K562 (cell line): ENCODE data around the gene ERCC1. TPM values are rescaled to one million over a fixed set of nuclear protein-coding genes. Genes with fewer than 3 reads are reported as not detected.
A peak's percentile ranks its signal among the peaks of the same experiment; 100 is the strongest.

Source experiments
- ATAC-seq: fragments of 200-7000 bp; cut with Tn5 transposase; 3 replicates; pipeline ENCODE4 v1.9.1; 2020; ENCODE audit warnings: moderate library complexity
- BruUV-seq: library from RNA; stranded (reverse); fragments of 400-500 nt; replicated peaks from 2 replicates; lab custom pipeline; 2021; lab: Mats Ljungman, UMichigan
- CTCF ChIA-PET: fragments of 300-600 bp; formaldehyde crosslinking; extraction: SDS; loops from one replicate; lab custom pipeline; 2021; ENCODE audit warnings: low intra/inter-chr PET ratio; lab: Yijun Ruan, JAX
- POLR2A ChIA-PET: fragments of 300-600, 350-650 bp; sonication (Branson Sonifier 250); formaldehyde crosslinking; extraction: SDS; loops from one replicate; lab custom pipeline; 2021; ENCODE audit warnings: antibody characterized with exemption, inconsistent platforms; lab: Yijun Ruan, JAX
- DNase-seq, 4 experiments: peaks; one replicate each; pipeline versions ENCODE4 v3.0.0 to v3.0.0-alpha.2; 2011 to 2018; ENCODE audit warnings: low spot score in 3 of 4, mixed read lengths in 3 of 4; ENCODE audit errors: extremely low read depth in 1 of 4
- FAIRE-seq: peaks from 2 replicates; lab custom pipeline; 2011; peaks lifted over from hg19 to GRCh38; lab: Jason Lieb, UNC
- H2AFZ ChIP-seq: 2 replicates; pipeline ENCODE4 v1.6.0; 2011; ENCODE audit warnings: low read depth, low read length, control low read depth, inconsistent platforms
- H3K27ac ChIP-seq: fragments of 200-600 bp; 3 replicates; pipeline ENCODE4 v1.8.0; 2011; ENCODE audit warnings: low read depth, mild to moderate bottlenecking, control low read depth, inconsistent platforms, low read length, moderate library complexity, mixed read lengths; ENCODE audit errors: extremely low read depth
- H3K27me3 ChIP-seq, 2 experiments: fragments of 300-600 bp in 1 of 2; 2 replicates in 1 of 2; 3 replicates in 1 of 2; pipeline versions ENCODE4 v1.6.0 to v1.8.0; 2011; ENCODE audit warnings: inconsistent platforms in 2 of 2, low read length in 2 of 2, mild to moderate bottlenecking in 1 of 2, mixed read lengths in 1 of 2, moderate library complexity in 1 of 2; ENCODE audit not compliant: control insufficient read depth in 2 of 2, insufficient read depth in 2 of 2
- H3K36me3 ChIP-seq: fragments of 300-600 bp; 3 replicates; pipeline ENCODE4 v1.8.0; 2011; ENCODE audit warnings: mild to moderate bottlenecking, low read length, inconsistent platforms; ENCODE audit not compliant: control insufficient read depth, insufficient read depth
- H3K4me1 ChIP-seq, 2 experiments: fragments of 200-600 bp in 1 of 2; replicated peaks in 1 of 2; 2 replicates in 1 of 2; 3 replicates in 1 of 2; pipeline versions ENCODE4 v1.5.1 to v1.8.0; 2011; ENCODE audit warnings: inconsistent platforms in 2 of 2, low read length in 2 of 2, mild to moderate bottlenecking in 1 of 2, mixed read lengths in 1 of 2, moderate library complexity in 1 of 2; ENCODE audit not compliant: control insufficient read depth in 2 of 2, insufficient read depth in 2 of 2
- H3K4me2 ChIP-seq: 2 replicates; pipeline ENCODE4 v1.6.1; 2011; ENCODE audit warnings: low read length, control low read depth, inconsistent platforms, mixed read lengths; ENCODE audit not compliant: insufficient read depth
- H3K4me3 ChIP-seq: fragments of 200-600 bp; sonication (generic), shearing (Covaris generic); 2 replicates; pipeline ENCODE4 v1.5.1; 2016; ENCODE audit warnings: control low read depth, inconsistent platforms
- H3K79me2 ChIP-seq: fragments of 200-600 bp; 3 replicates; pipeline ENCODE4 v1.8.0; 2011; ENCODE audit warnings: low read length, inconsistent platforms; ENCODE audit not compliant: control insufficient read depth, insufficient read depth
- H3K9ac ChIP-seq, 2 experiments: 2 replicates each; pipeline versions ENCODE4 v1.6.0 to v1.6.1; 2011; ENCODE audit warnings: low read depth in 2 of 2, low read length in 2 of 2, control low read depth in 1 of 2, inconsistent platforms in 1 of 2, mild to moderate bottlenecking in 1 of 2, mixed read lengths in 1 of 2; ENCODE audit not compliant: insufficient read depth in 1 of 2
- H3K9me1 ChIP-seq: one replicate; pipeline ENCODE4 v1.6.0; 2011; ENCODE audit warnings: inconsistent platforms, mild to moderate bottlenecking, low read length, moderate library complexity; ENCODE audit not compliant: control insufficient read depth, insufficient read depth
- H3K9me3 ChIP-seq: replicated peaks from 2 replicates; pipeline ENCODE4 v1.5.1; 2011; ENCODE audit warnings: low read depth, low read length, inconsistent platforms; ENCODE audit not compliant: control insufficient read depth, insufficient read depth
- H4K20me1 ChIP-seq: replicated peaks from 2 replicates; pipeline ENCODE4 v1.6.1; 2011; ENCODE audit warnings: low read length, inconsistent platforms, mixed read lengths; ENCODE audit not compliant: control insufficient read depth, insufficient read depth
- CUX1 ChIP-seq: fragments of 200-800 bp; sonication (Bioruptor generic); IDR thresholded peaks from 2 replicates; pipeline ENCODE4 v1.6.1; 2016; ENCODE audit warnings: missing genetic modification characterization, missing compliant biosample characterization
- E2F8 ChIP-seq: fragments of 450-650 bp; IDR thresholded peaks from 2 replicates; pipeline ENCODE4 v1.7.1; 2018; ENCODE audit warnings: mild to moderate bottlenecking, low read depth; ENCODE audit not compliant: partially characterized antibody
- NR1H2 ChIP-seq: sonication (generic); formaldehyde crosslinking; IDR thresholded peaks from 2 replicates; pipeline ENCODE4 v1.4.0; 2020; ENCODE audit warnings: mild to moderate bottlenecking, missing genetic modification reagents
- TFAM ChIP-seq: fragments of 250-450 bp; sonication (Bioruptor Pico); conservative IDR thresholded peaks from 2 replicates; pipeline ENCODE4 v1.5.0; 2021; ENCODE audit warnings: mild to moderate bottlenecking, moderate library complexity
- WGBS: fragments of 100-300 bp; shearing (Covaris generic); methylation state at CpG from one replicate; pipeline ENCODE4 v1.1.6; 2016; ENCODE audit warnings: low coverage, mixed read lengths; ENCODE audit not compliant: insufficient coverage; ENCODE audit errors: missing lambda C conversion rate; 5-methylcytosine and 5-hydroxymethylcytosine counted together
- in situ Hi-C: fragments of 300-500 bp; cut with MboI; formaldehyde crosslinking; loops from 4 replicates; pipeline ENCODE4 v1.15.0; 2018; ENCODE audit warnings: inconsistent platforms, mixed read lengths
- intact Hi-C: fragments of 100-400 bp; cut with micrococcal nuclease; formaldehyde crosslinking; loops from 2 replicates; pipeline ENCODE4 v1.14.2; 2022
- polyA plus RNA-seq, 8 experiments: library from polyadenylated mRNA; depleted of rRNA in 4 of 8; stranded (reverse) in 5 of 8; unstranded in 3 of 8; fragments of >200 nt; fragmentation: Nextera tagmentation in 2 of 8; fragmentation: Illumina TruSeq in 1 of 8; extraction: Ambion mirVana in 2 of 8; extraction: Trizol in 1 of 8; gene quantifications; 2 replicates each; pipeline versions ENCODE4 v1.2.1 to v1.2.3, GENCODE V29; 2011 to 2014; ENCODE audit warnings: inconsistent platforms in 1 of 8, missing spikeins in 1 of 8
- total RNA-seq, 7 experiments: library from RNA; depleted of rRNA in 6 of 7; stranded (reverse); fragments of >200 nt in 6 of 7; fragmentation: Illumina TruSeq in 2 of 7; extraction: Trizol in 2 of 7; gene quantifications; 2 replicates each; pipeline versions ENCODE4 v1.2.1 to v1.2.3, GENCODE V29; 2011 to 2021; ENCODE audit warnings: low replicate concordance in 1 of 7

Gene ERCC1
- total and polyA plus RNA-seq, 9 of the 15 experiments (the other 6 are each of a cell fraction or from before 2014, with no cell fraction given): 9.3 to 92.6 (median 60.0) TPM

DNA sequence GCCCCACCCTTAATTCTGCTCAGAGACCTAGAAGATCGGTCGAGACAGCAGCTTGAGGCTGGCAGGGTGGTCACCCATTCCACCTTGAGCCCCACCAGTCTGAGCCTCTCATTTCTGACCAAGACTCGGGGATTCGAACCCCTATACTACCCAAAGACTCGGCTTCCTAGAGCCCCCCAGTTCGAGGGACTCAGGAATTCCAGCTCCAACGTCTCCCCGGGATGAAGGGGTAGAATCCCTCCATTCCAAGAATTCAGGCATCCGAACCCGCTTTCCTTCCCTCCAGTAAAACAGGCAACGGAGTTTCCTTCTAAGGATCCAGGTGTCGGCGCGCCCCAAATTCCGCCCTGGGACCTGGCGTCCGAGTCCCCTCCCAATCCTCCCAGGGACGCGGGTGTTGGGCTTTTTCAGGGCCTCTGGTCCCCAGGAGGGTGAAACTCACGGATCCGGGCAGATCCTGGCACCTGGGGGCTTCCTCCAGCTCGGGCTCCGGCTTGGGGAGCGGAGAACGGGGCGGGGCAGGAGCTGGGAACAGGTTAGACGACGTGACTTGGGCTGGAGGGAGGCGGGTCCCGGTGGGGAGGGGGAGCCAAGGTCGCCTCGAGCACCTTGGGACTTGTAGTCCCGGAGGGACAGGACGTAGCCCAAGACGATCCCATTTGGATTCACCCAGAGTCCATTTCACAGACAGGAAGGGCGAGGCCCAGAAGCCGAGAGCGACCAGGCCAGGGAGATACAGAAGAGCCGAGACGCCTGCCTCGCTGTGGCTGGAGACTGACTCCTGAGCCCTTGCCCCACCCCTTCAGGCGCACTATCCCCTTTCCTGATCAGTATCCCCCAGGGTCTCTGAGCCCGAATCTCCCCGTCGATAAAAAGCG lies 18.9 kb downstream of the ERCC1 start, which contains the start of gene PPP1R13L (continued):
- TF ChIP-seq E2F8 (peak; percentile 36), NR1H2 (CRISPR knock-in tag) (0 out of 2 replicates have a peak, but pooled peaks have one; percentile 66)

DNA sequence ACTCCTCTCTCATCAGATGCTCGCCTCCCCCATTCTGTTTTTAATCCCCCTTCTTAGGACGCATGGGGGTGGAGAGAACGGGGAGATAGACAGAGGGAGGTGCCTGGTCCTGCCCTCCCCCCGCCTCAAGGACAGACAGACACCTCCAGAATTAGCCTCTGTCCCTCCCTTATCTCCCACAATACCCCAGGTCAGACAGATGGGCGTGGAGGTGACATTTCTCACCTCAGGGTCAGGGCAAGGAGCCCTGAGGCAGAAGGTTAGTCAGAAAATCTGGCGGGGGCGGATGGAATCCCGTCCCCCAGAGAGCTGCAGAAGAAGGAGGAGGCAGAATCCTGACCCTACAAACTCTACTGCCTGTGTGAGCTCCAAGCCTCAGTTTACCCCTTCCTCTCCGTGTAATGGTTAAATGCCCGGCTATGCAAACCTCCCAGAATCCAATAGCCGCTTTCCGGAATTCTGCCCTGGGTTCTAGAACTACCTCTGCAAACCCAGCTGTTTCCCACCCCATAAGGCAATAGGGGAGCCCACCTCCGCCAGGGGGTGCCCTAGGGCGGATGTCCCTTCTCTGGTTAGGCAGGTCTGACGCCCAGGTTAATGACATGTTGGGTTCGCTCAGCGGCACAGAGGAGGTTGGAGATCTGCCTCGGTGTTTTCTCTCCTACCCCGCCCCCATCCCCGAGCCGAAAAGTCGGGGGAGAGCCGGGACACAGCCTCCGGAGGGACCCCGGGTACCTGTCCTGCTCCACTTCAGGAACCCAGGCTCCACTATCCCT lies 19.7 kb downstream of the ERCC1 start:
- H3K4me3 ChIP-seq: peak overlapping the region; percentile 78
- H4K20me1 ChIP-seq: no peaks in the 10 kb centered on the region
- no peaks in the 10 kb centered on the region for H3K27me3 ChIP-seq
- peak overlapping the region; percentile 99 for H2AFZ ChIP-seq
- no TSS peak for BruUV-seq
- H3K9ac ChIP-seq: peak overlapping the region; percentile 96 to 97
- peaks cover 22 to 61% of the 10 kb centered on the region in 2 experiments; a peak in 4 of 5 replicates for H3K4me1 ChIP-seq
- FAIRE-seq: peak; percentile 77
- no peaks in the 10 kb centered on the region for H3K9me1 ChIP-seq
- ChIA-PET CTCF (interaction anchor here (4.0 kb wide), 1 partner anchor 75 kb away, joined by 16 read pairs; no protein-coding TSS in a partner anchor), POLR2A (interaction anchor here (0.6 to 3.6 kb wide), 9 partner anchors 10 to 424 kb away, joined by 3 to 14 read pairs (median 3); partner anchors contain the start of gene FOSB)
- peaks cover 11% of the 10 kb centered on the region; the same call in 2 of the 3 replicates for H3K36me3 ChIP-seq
- peak; percentile 50 for ATAC-seq
- intact Hi-C loops: loop anchor here (2.0 kb wide), 2 partner anchors 21 to 33 kb away; partner anchors contain the start of gene ERCC2
- in situ Hi-C loops: no loop called here
- DNase-seq: peak; percentile 71 to 89 (median 78)
- peak overlapping the region; percentile 91 for H3K4me2 ChIP-seq
- H3K9me3 ChIP-seq: no peaks in the 10 kb centered on the region
- H3K27ac ChIP-seq: peak overlapping the region; percentile 98
- H3K79me2 ChIP-seq: peaks cover 44% of the 10 kb centered on the region
- WGBS: 3% methylated on average over 23 of the region's 25 CpGs
- TF ChIP-seq TFAM (no peak), CUX1 (CRISPR knock-in tag) (no peak)
